Activated CD4-positive, alpha-beta T cell treated with anti-CD3 and anti-CD28 coated beads, Interleukin-2, amount 50 U/mL, for 1 hour (primary cell): ENCODE results near the gene GARNL3.
A peak's percentile ranks its signal among the peaks of the same experiment; 100 is the strongest.

ENCODE experiments used
- DNase-seq: peaks from one replicate; pipeline ENCODE4 v3.0.0-alpha.2; 2020

GARNL3 gene

DNA sequence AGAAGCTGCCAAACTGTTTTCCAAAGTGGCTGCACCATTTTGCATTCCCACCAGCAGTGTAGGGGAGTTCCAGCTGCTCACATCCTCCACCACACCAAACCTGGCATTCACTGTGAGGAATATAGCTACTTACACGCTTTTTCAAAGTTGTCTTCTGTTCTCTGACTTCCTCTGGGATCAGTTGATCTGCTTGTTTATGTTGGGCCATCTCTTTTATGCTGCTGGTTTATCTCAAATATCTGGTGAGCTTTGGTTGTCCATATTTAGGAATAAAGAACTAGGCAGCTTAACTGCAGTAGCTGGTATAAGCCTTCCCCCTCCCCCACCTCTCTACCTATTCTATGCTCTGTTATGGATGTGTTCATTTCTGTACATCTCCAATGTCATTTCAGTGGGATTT, 151.1 kb downstream of the GARNL3 start:
- DNase-seq: no peak

DNA sequence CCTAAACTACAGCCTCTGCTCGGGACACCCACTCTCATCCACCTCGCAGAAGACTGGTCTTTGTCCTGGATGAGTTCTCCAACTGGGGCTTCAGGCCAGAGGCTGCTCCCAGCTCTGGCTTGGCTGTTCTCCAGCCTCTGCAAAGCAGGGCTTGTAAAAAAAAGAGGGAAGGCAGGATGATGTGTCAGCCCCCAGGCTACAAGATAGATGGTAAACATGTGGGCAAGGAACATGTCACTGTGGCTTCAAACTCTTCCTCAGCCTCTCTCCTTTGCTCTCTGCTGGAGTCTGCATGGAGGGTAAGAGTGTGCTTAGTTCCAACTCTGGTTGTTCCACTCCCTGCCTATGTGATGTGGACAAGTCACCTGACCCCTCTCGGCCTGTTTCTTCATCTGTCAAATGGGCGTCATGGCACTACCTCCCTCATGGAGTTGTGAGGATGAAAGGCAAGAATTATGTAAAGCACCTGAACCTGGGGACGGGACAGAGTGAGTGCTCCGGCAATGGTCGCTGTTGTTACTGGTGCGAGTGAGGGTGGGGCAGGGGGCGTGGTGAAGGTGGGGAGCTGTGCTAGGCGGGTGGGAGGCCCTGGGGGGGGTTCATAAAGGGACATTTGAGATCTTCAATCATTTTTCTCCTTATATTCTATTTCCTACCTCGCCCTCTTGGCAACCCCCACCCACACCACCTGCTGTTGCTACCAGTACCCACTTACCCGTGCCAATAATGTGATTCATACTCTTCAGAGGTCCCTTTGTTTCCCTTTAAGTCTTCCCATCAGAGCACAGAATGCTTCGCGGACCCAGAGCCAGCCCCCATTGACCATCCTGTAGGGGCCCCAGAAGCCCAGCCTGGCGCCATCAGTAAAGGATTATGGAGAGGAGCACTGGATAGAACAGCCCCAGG, 152.8 kb downstream of the GARNL3 start:
- no peak for DNase-seq

DNA sequence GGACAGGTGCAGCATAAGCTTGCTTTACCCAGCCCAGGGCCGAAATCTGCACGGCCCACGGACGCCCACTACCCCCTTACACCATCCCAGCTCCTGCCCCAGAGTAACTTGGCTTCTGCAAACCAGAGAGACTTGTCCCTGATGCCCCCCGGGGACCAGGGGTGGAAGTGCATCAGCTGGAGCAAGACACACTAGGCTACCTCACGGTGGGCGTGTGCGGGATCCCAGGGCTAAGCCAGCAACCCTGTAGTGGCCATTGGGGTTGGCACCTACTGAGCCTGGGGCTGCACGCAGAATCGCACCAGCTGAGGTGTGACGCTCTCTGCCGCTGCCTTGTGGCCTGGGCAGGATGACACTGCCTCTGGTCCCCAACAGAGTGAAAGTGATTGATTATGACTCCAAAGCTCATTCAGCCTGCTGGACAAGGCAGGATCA, 153.5 kb downstream of the GARNL3 start:
- DNase-seq: peak; percentile 48

DNA sequence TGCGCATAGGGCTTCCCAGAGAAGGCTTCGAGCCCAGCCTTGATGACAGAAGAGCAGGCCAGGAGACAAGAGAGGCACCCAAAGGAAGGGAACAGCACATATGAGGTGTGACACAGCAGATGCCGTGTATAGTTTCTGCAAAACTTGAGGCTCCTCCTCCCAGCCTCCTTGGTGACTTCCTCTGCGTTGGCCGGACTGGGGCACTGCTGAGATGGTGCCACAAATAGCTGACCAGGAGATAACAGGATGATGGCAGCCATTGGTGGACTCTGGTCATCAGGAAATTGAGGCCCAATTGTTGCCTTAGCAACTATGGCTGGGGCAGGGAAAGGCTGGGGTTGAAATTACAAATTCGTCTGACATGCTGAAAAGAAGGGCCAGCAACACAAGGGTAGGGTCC, 154.8 kb downstream of the GARNL3 start:
- no peak for DNase-seq

DNA sequence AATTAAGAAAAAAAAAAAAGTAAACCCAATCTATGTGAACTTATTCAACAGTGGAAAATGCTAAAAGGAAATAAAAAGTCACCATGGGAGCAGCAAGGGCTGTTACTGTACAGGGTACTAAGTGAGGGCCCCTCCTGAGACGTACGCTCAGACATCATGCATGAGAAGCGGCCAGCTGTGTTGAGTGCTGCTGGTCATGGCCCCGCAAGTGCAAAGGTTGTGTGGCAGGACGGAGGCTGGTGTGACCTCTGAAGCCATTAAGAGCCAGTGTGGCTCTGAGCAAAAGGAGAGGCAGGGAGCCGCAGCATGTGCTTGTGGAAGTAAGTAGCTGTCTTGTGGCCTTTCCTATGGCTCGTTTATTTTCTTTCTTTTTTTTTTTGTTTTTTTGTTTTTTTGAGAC, 156.5 kb downstream of the GARNL3 start:
- no peak for DNase-seq

DNA sequence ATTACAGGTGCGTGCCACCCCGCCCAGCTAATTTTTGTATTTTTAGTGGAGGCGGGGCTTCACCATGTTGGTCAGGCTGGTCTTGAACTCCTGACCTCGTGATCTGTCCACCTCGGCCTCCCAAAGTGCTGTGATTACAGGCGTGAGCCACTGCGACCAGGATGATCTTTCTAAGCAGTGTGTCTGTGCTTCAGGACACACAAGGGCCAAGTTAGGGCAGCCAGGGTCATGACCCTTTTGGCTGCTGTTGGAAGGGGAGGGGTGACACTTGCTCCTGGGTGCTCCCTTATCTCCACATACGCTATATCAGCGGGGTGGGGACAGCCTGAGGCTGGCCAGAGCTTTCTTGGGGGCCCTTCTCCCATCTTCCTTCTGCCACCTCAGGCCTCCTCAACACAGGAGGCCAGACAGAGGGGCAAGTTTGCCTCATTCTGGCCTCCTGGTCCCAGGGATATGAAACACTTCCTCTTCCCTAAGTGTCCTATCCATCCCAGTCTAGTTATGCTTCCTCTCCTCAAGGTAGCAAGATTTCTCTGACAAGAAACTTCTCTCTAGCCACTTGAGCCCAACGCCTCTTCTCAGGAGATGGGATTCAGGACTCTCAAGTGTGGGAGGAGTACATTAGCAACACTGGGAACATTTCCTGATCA, 157.7 kb downstream of the GARNL3 start:
- no peak for DNase-seq

DNA sequence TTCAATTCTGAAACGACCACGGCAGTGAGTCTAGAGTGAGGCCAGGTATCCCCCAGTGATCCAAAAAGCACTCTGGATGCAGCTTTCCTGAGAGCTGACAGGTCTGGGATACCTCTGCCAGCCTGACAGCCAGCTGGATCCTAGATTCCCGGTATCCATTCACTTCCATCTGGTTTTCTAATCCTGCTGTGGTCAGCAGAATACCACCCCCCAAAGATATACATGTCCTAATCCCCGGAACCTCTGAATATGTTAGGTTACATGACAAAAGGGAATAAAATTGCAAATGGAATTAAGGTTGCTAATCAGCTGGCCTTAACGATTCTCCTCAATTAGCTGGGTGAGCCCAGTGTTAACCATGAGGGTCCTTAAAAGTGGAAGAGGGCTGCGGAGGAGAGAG, 158.2 kb downstream of the GARNL3 start:
- no peak for DNase-seq

DNA sequence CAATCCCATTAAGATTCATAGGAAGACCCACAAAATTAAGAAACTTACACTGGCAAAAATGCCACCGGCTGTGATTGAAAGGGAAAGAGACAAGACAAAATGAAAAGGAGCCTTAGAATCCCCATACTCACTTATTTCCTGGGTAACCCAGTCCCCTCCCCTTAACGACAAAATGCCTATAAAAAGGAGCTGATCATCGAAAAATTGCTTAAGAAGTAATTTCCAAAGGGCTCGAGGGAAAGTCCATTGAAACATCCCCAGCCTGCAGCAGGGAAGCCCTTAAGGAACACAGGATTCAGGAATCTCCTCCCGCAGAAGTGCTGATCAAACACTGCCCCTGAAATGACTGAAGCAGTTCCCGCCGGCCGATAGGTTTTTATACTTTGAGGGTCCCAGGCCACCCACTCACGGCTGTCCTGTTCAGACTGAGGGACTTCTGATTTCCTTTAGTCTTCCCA, 158.9 kb downstream of the GARNL3 start:
- DNase-seq: no peak

DNA sequence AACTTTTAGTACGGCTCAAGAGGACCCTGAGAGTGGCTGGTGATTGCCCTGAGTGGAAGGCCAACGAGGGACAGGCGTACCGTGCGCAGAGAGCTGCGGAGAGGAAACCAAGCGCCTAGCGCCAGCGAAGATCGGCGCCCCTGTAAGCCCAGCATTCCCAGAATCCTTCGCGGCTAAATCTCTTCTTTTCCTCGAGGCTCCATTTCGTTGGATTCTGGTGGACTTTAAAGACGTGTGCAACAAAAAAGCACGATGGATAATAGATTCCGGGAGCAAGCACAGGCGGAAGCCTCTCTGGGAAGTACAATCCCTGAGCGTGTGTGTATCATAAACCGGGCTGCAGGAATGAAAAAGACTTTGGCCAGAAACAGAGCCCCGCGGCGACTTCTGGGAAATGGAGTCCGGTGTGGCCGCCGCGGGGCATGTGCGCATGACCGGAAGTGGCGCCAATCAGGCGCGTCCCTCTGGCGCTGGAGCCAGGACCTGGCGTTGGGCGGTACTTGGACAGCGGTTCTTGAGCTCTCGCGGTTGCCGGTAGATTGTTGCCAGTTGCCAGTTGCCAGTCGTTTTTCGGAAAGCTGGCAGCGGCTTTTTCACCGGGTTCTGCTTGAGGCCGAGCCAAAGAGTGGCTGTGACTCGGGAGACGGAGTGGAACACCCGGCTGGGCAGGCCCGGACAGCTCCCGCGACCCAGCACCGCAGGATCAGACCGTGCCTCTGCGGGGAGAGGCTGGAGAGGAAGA, 159.5 kb downstream of the GARNL3 start, which contains the start of gene ZNF79:
ZNF79 (plus strand) TSS at position 449 of the 742 bp plus-strand sequence. CDS start 406 bp downstream, outside the sequence.
- DNase-seq: peak; percentile 86

DNA sequence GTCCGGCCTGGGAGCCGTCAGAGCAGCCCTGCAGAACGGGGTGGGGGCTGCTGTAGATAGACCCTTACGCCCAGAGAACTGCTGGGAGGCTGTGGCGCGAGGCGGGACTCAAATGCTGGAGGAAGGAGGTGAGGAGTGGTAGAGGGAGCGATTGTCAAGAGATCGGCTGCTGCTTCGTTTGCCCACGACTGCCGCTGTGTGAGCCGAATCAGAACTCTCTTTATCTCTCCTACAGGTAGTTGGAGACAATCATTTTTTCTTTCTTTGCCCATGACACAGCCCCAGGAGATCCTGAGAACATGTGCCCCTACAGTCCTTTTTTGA, 160.1 kb downstream of the GARNL3 start:
- peak; percentile 38 for DNase-seq

DNA sequence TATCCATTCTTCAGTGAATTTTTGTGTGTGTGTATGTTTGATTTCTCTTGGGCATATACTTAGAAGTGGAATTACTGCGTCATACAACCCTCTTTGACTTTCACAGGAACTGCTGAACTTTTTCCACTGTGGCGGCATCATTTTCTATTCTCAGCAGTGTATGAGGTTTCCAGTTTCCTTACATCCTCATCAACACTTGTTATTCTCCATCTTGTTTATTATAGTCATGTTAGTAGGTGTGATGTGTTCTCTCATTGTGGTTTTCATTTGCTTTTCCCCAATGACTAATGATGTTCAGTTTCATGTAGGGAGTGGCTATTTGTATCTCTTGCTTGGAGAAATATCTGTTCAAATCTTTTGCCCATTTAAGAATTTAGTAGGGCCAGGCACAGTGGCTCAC, 162.2 kb downstream of the GARNL3 start:
- no peak for DNase-seq

DNA sequence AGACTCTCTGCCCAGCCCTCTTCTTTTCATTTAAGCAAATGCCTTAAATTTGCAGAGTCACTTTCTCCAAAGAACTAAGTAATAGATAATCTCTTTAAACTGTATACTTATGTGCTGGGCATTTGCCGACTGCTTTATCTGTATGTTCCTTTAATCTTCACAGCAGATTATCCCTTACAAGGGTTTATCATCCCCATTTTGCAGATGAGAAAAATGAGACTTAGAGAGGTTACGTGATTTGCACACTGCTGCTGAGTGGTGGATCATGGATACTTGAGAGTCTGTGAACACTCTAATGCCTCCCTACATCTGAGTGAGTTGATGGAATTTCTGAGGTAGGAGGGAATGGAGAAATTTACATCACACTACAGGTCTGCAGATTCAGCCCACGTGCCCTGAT, 163.8 kb downstream of the GARNL3 start:
- no peak for DNase-seq

DNA sequence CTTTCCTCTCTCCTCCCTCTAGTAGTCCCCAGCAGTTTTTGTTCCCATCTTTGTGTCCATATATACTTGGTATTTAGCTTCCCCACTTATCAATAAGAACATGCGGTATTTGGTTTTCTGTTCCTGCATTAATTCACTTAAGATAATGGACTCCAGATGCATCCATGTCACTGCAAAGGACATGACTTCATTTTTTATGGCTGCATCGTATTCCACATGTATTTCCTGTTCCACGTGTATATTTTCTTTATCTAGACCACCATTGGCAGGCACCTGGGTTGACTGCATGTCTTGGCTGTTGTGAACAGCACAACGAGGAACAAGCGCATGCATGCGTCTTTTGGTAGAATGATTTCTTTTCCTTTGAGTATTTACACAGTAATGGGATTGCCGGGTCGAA, 165.8 kb downstream of the GARNL3 start:
- no peak for DNase-seq

DNA sequence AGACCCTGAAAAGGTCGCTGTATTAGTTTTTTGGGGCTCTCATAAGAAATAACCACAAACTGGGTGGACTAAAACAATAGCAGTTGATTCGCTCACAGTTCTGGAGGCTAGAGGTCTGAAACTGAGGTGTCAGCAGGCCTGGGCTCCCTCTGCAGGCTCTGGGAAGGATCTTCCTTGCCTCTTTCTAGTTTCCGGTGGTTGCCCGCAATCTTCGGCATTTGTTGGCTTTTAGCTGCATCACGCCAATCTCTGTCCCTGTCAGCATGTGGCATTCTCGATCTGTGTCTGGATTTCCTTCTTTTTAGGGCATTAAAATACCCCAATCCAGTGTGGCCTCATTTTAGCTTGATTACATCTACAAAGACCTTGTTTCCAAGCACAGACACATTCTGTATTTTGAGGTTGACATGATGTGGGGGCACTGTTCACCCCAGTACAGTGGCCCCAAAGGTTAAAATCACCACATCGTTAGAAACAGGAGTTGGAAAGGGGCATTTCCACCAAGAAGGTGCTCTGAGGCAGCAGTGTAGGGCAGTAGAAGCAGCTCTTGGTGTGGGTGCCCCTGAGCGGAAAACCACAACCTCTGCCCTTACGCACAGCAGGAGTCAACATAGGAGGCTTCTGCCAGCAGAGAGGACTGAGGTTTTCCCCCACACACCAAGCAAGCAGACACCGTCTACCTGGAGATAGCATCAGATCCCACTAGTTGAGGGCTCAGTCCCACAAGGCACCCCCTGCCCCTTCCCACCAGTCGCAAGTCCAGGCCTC, 173.1 kb downstream of the GARNL3 start:
- peak; percentile 24 for DNase-seq

DNA sequence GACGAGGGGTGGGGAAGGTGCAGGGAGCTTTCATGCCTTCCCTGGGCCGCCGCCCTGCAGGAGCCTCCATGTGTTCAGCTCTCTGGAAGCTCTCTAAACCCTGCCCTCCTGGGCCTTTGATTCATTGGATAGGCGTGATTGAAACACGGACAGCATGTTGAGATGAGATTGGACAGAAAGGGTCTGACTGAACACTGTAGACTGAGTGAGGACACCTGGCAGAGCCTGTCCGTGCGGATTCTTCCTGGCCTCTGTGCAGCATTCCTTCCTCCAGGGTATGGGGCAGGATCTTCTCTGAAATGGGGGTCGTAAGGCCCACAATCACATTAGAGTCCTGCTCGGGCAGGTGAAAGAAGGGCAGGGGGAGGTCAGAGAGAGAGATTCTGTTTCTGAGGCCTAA, 173.8 kb downstream of the GARNL3 start:
- no peak for DNase-seq
